ENCODE results near the gene CDK17. TPM values are rescaled to one million over a fixed set of nuclear protein-coding genes. Genes with fewer than 3 reads are reported as not detected.
"Not testable (repeated sequence)": the region's sequence is repeated elsewhere in the genome, so short reads cannot be mapped to it uniquely, and the experiment has no call there.

The CDK17 gene
- total RNA-seq, 1 experiment from 2014 or later: 23.9 TPM

DNA sequence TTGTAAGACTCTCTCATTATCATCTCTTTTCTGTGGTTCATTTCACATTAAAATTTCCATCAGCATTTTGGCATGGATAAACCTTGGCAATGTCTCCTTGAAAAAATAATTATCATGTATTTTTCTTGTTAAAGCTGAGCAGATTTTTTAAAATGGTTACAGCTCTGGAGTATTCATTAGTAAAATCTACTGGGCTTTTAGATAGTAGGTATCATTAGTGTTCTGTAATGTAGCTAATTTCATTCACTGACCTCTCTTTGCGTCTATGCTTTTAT, 36.9 kb upstream of the CDK17 start:
- no peak overlapping the region for H3K4me2 ChIP-seq (ENCODE audit: low read length)
- POLR2A ChIA-PET (ENCODE audit: unreplicated experiment): no interaction called here

DNA sequence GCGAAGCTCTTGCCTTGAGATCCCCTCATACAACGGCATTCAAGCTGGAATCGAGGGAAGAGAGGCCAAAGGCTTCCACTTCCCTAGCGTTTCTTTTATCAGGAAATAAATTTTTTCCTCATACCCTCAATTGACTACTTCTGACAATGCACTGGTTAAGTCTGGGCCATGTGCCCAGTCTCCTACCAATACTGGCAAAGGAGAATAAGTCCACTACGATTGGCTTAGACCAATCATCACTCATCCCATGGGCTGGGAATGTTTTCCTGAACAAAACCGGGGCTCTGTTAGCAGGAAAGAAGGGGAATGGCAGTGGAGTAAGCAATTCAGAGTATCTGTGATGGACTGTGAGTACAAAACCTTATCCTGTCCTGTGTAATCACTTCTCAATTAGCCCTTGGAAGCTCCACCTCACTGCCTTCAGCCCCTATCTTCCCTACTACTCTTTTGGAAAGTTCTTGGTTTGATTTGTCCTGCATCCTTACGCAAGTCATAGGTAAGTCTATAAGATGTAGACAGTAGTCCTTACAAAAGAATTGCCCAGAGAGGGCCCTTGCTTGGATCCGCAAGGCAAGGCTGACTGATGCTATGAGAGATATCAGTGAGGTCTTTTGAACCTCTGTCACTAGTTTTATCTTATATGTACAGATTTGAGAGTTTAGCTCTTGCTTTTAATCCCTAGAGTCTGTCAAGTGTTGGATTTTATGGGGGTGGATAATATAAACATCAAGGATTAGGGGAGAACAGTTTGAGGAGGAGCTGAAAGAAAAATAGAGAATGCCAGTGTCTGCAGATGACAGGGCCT, 36.3 kb upstream of the CDK17 start:
- Histone ChIP-seq H4K20me1 (ENCODE audit: low read length) (no peaks in the 10 kb centered on the region), H2AFZ (ENCODE audit: low read length) (no peak overlapping the region), H3K27me3 (ENCODE audit: low read length) (no peaks in the 10 kb centered on the region), H3K9ac (ENCODE audit: low read length) (no peak overlapping the region), H3K4me3 (ENCODE audit: low read length) (no peak overlapping the region), H3F3A (ENCODE audit: low read length, unreplicated experiment) (no peaks in the 10 kb centered on the region), H3K4me2 (ENCODE audit: low read length) (no peak overlapping the region), H3K36me3 (ENCODE audit: low read depth, low read length) (no peaks in the 10 kb centered on the region), H3K9me3 (ENCODE audit: low read length) (no peaks in the 10 kb centered on the region), H3K27ac (ENCODE audit: low read length) (no peak overlapping the region), H3K9me2 (replicated peaks; ENCODE audit: low read length) (0 out of 2 replicates have a peak, but pooled peaks cover 3% of the 10 kb centered on the region), H3K4me1 (ENCODE audit: insufficient read depth, low read length) (no peaks in the 10 kb centered on the region), H3K79me2 (ENCODE audit: low read length) (no peaks in the 10 kb centered on the region)
- intact Hi-C loops (cut with micrococcal nuclease): no loop called here
- ATAC-seq (no peak), DNase-seq (no peak)
- TF ChIP-seq, protein P1, sequence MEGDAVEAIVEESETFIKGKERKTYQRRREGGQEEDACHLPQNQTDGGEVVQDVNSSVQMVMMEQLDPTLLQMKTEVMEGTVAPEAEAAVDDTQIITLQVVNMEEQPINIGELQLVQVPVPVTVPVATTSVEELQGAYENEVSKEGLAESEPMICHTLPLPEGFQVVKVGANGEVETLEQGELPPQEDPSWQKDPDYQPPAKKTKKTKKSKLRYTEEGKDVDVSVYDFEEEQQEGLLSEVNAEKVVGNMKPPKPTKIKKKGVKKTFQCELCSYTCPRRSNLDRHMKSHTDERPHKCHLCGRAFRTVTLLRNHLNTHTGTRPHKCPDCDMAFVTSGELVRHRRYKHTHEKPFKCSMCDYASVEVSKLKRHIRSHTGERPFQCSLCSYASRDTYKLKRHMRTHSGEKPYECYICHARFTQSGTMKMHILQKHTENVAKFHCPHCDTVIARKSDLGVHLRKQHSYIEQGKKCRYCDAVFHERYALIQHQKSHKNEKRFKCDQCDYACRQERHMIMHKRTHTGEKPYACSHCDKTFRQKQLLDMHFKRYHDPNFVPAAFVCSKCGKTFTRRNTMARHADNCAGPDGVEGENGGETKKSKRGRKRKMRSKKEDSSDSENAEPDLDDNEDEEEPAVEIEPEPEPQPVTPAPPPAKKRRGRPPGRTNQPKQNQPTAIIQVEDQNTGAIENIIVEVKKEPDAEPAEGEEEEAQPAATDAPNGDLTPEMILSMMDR (conservative IDR thresholded peaks at IDR 0.05; ENCODE audit: low read depth, low read length): no peak
- TF ChIP-seq EZH2 (IDR thresholded peaks at IDR 0.05; ENCODE audit: low read length, unreplicated experiment) (no peak), EZH2phosphoT487 (IDR thresholded peaks at IDR 0.05; ENCODE audit: borderline replicate concordance, low read length) (no peak)
- CTCF ChIA-PET: no interaction called here
- POLR2A ChIA-PET (ENCODE audit: unreplicated experiment): interaction anchor here (0.5 kb wide), 1 partner anchor 99 kb away, joined by 4 read pairs; no protein-coding TSS in a partner anchor
- BruUV-seq (replicated peaks): no TSS peak

More for the DNA sequence above, 36.9 kb upstream of the CDK17 start:
- Histone ChIP-seq H3K4me3 (ENCODE audit: low read length) (no peak overlapping the region), H3K9me2 (replicated peaks; ENCODE audit: low read length) (0 out of 2 replicates have a peak, but pooled peaks cover 3% of the 10 kb centered on the region), H3K79me2 (ENCODE audit: low read length) (no peaks in the 10 kb centered on the region), H4K20me1 (ENCODE audit: low read length) (no peaks in the 10 kb centered on the region), H3K27me3 (ENCODE audit: low read length) (no peaks in the 10 kb centered on the region), H3K9ac (ENCODE audit: low read length) (no peak overlapping the region), H3K4me1 (ENCODE audit: insufficient read depth, low read length) (no peaks in the 10 kb centered on the region), H3K27ac (ENCODE audit: low read length) (no peak overlapping the region), H2AFZ (ENCODE audit: low read length) (no peak overlapping the region), H3K36me3 (ENCODE audit: low read depth, low read length) (no peaks in the 10 kb centered on the region), H3F3A (ENCODE audit: low read length, unreplicated experiment) (no peaks in the 10 kb centered on the region), H3K9me3 (ENCODE audit: low read length) (no peaks in the 10 kb centered on the region)
- no peak for ATAC-seq
- CTCF ChIA-PET: no interaction called here
- no peak for DNase-seq
- intact Hi-C loops (cut with micrococcal nuclease): no loop called here
- no peak for TF ChIP-seq EZH2phosphoT487 (IDR thresholded peaks at IDR 0.05; ENCODE audit: borderline replicate concordance, low read length)
- TF ChIP-seq, protein P1 (conservative IDR thresholded peaks at IDR 0.05; ENCODE audit: low read depth, low read length): no peak
- TF ChIP-seq EZH2 (IDR thresholded peaks at IDR 0.05; ENCODE audit: low read length, unreplicated experiment): no peak
- BruUV-seq (replicated peaks): no TSS peak

DNA sequence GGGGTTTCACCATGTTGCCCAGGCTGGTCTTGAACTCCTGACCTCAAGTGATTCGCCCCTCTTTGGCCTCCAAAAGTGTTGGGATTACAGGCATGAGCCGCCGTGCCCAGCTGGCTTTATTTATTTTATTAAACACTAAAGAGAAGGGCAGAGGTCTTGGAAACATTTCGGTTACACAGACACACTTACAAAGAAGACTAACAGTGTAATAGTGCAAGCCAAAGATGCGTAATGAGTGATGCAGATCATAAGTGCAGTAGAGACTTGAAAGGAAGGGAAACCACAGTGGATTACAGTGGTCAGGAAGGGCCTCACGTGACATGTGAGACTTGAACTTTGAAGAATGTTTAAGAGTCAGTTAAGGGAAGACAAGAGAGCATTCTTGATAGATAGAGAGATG, 33.9 kb upstream of the CDK17 start:
- BruUV-seq (replicated peaks): no TSS peak
- CTCF ChIA-PET: no interaction called here
- no peaks in the 10 kb centered on the region for H3F3A ChIP-seq (ENCODE audit: low read length, unreplicated experiment)
- H3K79me2 ChIP-seq (ENCODE audit: low read length): no peaks in the 10 kb centered on the region
- H3K27ac ChIP-seq (ENCODE audit: low read length): no peak overlapping the region
- H3K36me3 ChIP-seq (ENCODE audit: low read depth, low read length): no peaks in the 10 kb centered on the region
- DNase-seq: no peak
- 0 out of 2 replicates have a peak, but pooled peaks cover 3% of the 10 kb centered on the region for H3K9me2 ChIP-seq (replicated peaks; ENCODE audit: low read length)
- no peak overlapping the region for H3K4me3 ChIP-seq (ENCODE audit: low read length)
- 0 out of 2 replicates have a peak, but pooled peaks cover 2% of the 10 kb centered on the region for H3K4me1 ChIP-seq (ENCODE audit: insufficient read depth, low read length)
- H3K9ac ChIP-seq (ENCODE audit: low read length): no peak overlapping the region
- no peak overlapping the region for H3K4me2 ChIP-seq (ENCODE audit: low read length)
- intact Hi-C loops (cut with micrococcal nuclease): no loop called here
- no peaks in the 10 kb centered on the region for H4K20me1 ChIP-seq (ENCODE audit: low read length)
- TF ChIP-seq, protein P1 (conservative IDR thresholded peaks at IDR 0.05; ENCODE audit: low read depth, low read length): no peak
- TF ChIP-seq EZH2phosphoT487 (IDR thresholded peaks at IDR 0.05; ENCODE audit: borderline replicate concordance, low read length): no peak
- no peak for TF ChIP-seq EZH2 (IDR thresholded peaks at IDR 0.05; ENCODE audit: low read length, unreplicated experiment)
- no peaks in the 10 kb centered on the region for H3K9me3 ChIP-seq (ENCODE audit: low read length)
- no peak for ATAC-seq
- H3K27me3 ChIP-seq (ENCODE audit: low read length): no peaks in the 10 kb centered on the region
- no peak overlapping the region for H2AFZ ChIP-seq (ENCODE audit: low read length)
- POLR2A ChIA-PET (ENCODE audit: unreplicated experiment): no interaction called here

DNA sequence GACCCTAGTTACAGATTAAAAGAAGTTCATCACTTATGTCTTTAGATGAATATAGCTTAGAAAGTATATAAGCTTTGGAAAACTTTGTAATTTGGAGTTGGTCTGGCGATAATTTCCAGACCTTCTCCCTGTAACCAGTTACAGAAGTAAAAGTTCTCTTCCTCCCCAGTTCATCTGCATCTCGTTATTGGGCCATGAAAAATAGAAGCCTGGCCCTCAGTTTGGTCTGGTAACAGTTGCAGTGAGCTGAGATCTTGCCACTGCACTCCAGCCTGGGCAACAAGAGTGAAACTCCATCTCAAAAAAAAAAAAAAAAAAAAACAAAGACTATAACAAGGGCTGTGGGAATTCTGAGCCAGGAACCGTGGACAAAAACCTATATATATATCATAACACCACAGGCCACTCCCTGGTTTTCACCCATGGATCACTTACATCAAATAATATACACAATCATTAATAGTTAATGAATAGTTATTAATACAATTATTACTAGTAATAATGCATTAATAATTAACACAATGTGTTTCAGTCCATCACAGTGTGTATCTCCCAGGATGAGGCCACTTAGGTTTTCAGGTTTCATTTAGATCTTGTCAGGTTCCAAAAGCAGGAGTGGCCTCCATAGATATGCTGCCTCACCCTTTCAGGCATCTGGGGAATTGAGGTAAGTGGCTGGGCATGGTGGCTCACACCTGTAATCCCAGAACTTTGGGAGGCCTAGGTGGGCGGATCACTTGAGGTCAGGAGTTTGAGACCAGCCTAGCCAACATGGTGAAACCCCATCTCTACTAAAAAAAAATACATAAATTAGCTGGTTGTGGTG, 32.5 kb upstream of the CDK17 start:
- CTCF ChIA-PET; BruUV-seq (replicated peaks); intact Hi-C loops (cut with micrococcal nuclease); H3K4me1 ChIP-seq (ENCODE audit: insufficient read depth, low read length); H3K36me3 ChIP-seq (ENCODE audit: low read depth, low read length); H3K4me3 ChIP-seq (ENCODE audit: low read length); H3K27me3 ChIP-seq (ENCODE audit: low read length); H3F3A ChIP-seq (ENCODE audit: low read length, unreplicated experiment); ATAC-seq; H3K9ac ChIP-seq (ENCODE audit: low read length); H4K20me1 ChIP-seq (ENCODE audit: low read length); H3K4me2 ChIP-seq (ENCODE audit: low read length); H3K79me2 ChIP-seq (ENCODE audit: low read length); H3K9me3 ChIP-seq (ENCODE audit: low read length); H2AFZ ChIP-seq (ENCODE audit: low read length); H3K9me2 ChIP-seq (replicated peaks; ENCODE audit: low read length); H3K27ac ChIP-seq (ENCODE audit: low read length); DNase-seq: not testable (repeated sequence)
- POLR2A ChIA-PET (ENCODE audit: unreplicated experiment): interaction anchor here (0.6 kb wide), 1 partner anchor 54 kb away, joined by 3 read pairs; no protein-coding TSS in a partner anchor

All from PC-3 (cell line).